NCI-H2227 (cell line): ENCODE data around the gene MACO1.
"Not testable (repeated sequence)": the region's sequence is repeated elsewhere in the genome, so short reads cannot be mapped to it uniquely, and the experiment has no call there.

Experiments used
- DNase-seq: peaks from one replicate; lab custom pipeline; 2025; ENCODE audit not compliant: unreplicated experiment; lab: John Stamatoyannopoulos, UW

Gene MACO1

GRCh38 chr1:25430073-25430966 lies at the start of gene MACO1:
TSS of gene MACO1 (plus strand) at chr1:25430897. CDS start at chr1:25431099, 202 bp downstream.
- peak; percentile 98 for DNase-seq

GRCh38 chr1:25382543-25382942 lies 48.2 kb upstream of the MACO1 start:
- not testable (repeated sequence) for DNase-seq

- not testable (repeated sequence) for DNase-seq
These were observed 47.6 kb upstream of the MACO1 start for GRCh38 chr1:25383090-25383489.

GRCh38 chr1:25383875-25384274 lies 46.8 kb upstream of the MACO1 start:
- DNase-seq, result not testable (repeated sequence)

- DNase-seq, result not testable (repeated sequence)
These were observed 43.6 kb upstream of the MACO1 start for GRCh38 chr1:25387096-25387495.

GRCh38 chr1:25388691-25389090 lies 42.0 kb upstream of the MACO1 start:
- peak; percentile 30 for DNase-seq

- DNase-seq, result not testable (repeated sequence)
These were observed 41.0 kb upstream of the MACO1 start for GRCh38 chr1:25389721-25390120.

GRCh38 chr1:25392841-25393240 lies 37.9 kb upstream of the MACO1 start:
- no peak for DNase-seq

- not testable (repeated sequence) for DNase-seq
These were observed 33.1 kb upstream of the MACO1 start for GRCh38 chr1:25397549-25397948.

- not testable (repeated sequence) for DNase-seq
These were observed 32.6 kb upstream of the MACO1 start for GRCh38 chr1:25398079-25398478.

- peak; percentile 3 for DNase-seq
These were observed 27.5 kb upstream of the MACO1 start for GRCh38 chr1:25402947-25403803.

- not testable (repeated sequence) for DNase-seq
These were observed 24.9 kb upstream of the MACO1 start for GRCh38 chr1:25405731-25406305.

GRCh38 chr1:25409641-25410427 lies 20.9 kb upstream of the MACO1 start:
- not testable (repeated sequence) for DNase-seq

GRCh38 chr1:25412872-25413623 lies 17.6 kb upstream of the MACO1 start:
- DNase-seq, result not testable (repeated sequence)

- not testable (repeated sequence) for DNase-seq
These were observed 16.5 kb upstream of the MACO1 start for GRCh38 chr1:25414157-25414556.

- not testable (repeated sequence) for DNase-seq
These were observed 16.1 kb upstream of the MACO1 start for GRCh38 chr1:25414578-25414977.

GRCh38 chr1:25417280-25417679 lies 13.4 kb upstream of the MACO1 start:
- not testable (repeated sequence) for DNase-seq

GRCh38 chr1:25419339-25419738 lies 11.4 kb upstream of the MACO1 start:
- DNase-seq, result not testable (repeated sequence)

GRCh38 chr1:25420715-25421114 lies 10.0 kb upstream of the MACO1 start, which contains the start of gene RHCE:
TSS of gene RHCE (minus strand) at chr1:25420825. CDS start at chr1:25420786, 39 bp downstream.
- not testable (repeated sequence) for DNase-seq
